Measurements from ENCODE around the gene GALNT10. TPM values are rescaled to one million over a fixed set of nuclear protein-coding genes. Genes with fewer than 3 reads are reported as not detected.
A peak's percentile ranks its signal among the peaks of the same experiment; 100 is the strongest.

GALNT10 gene
- total and polyA plus RNA-seq, 10 of the 15 experiments (the other 5 are each of a cell fraction or from before 2014, with no cell fraction given) = 3.9 to 35.4 (median 15.5) TPM

DNA sequence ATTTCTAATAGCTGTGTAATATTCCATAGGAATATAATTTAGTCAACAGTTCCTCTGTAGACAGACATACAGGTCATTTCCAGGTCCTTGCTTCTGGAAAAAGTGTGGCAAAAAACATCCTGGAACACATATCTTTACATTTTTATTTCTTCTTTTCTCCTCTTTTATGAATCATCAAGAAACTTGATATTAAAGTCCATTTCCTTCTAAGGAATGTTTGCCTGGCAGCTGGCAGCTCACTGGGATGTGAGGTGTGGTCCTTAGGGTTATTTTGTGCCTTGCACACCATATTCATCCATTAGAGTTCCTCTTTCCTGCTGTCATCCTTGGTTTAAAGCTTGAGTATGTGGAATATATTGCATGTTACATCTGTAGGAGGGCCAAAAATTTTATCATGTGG is 122.0 kb downstream of the GALNT10 start (continued):
- TF ChIP-seq, protein P1, sequence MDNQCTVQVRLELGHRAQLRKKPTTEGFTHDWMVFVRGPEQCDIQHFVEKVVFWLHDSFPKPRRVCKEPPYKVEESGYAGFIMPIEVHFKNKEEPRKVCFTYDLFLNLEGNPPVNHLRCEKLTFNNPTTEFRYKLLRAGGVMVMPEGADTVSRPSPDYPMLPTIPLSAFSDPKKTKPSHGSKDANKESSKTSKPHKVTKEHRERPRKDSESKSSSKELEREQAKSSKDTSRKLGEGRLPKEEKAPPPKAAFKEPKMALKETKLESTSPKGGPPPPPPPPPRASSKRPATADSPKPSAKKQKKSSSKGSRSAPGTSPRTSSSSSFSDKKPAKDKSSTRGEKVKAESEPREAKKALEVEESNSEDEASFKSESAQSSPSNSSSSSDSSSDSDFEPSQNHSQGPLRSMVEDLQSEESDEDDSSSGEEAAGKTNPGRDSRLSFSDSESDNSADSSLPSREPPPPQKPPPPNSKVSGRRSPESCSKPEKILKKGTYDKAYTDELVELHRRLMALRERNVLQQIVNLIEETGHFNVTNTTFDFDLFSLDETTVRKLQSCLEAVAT (IDR thresholded peaks at IDR 0.05) = no peak
- TF ChIP-seq HDAC2 (IDR thresholded peaks at IDR 0.05) (no peak), EZH2 (IDR thresholded peaks at IDR 0.05; ENCODE audit: borderline replicate concordance, control insufficient read depth, low read depth, low read length) (no peak), PAX5 (IDR thresholded peaks at IDR 0.05; ENCODE audit: borderline replicate concordance, low read depth, low read length) (no peak), BACH1 (IDR thresholded peaks at IDR 0.05; ENCODE audit: borderline replicate concordance) (no peak), RAD51 (IDR thresholded peaks at IDR 0.05) (no peak), TAF1 (IDR thresholded peaks at IDR 0.05; ENCODE audit: borderline replicate concordance, low read depth, low read length) (no peak), ZBED1 (IDR thresholded peaks at IDR 0.05; ENCODE audit: borderline replicate concordance) (no peak)
- TF ChIP-seq, protein P2, sequence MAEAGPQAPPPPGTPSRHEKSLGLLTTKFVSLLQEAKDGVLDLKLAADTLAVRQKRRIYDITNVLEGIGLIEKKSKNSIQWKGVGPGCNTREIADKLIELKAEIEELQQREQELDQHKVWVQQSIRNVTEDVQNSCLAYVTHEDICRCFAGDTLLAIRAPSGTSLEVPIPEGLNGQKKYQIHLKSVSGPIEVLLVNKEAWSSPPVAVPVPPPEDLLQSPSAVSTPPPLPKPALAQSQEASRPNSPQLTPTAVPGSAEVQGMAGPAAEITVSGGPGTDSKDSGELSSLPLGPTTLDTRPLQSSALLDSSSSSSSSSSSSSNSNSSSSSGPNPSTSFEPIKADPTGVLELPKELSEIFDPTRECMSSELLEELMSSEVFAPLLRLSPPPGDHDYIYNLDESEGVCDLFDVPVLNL (IDR thresholded peaks at IDR 0.05; ENCODE audit: low read depth, low read length) = no peak

DNA sequence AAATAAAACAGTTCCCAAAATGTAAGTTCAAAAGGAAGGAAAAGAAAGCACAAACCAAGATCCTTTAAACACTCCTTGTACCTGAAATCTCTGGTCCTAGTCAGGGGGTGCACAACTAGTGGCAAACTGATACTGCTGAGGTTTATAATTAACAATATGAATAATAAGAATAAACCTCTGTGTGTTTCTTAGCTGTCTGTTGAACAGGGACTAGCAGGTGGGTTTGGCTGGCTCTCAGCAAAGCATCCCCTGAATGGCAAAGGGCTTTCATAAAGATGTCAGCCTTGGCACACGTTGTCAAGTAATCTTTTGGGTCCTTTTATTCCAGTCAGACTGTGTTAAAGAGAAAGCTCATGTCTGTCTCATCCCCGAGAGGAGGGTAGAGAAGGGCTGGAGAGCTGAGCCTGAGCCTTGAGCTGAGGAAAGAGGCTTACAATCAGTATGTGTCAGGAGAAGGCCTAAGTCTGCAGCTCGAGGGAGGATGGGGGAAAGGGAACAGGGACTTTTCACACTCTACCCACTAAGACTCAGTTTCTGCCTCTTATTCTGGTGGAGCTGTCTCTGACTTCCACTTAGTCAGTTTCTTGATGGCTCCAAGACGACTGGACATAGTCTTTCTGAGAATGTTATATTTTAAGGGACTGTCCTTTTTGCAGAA is 123.0 kb downstream of the GALNT10 start:
- POLR2A ChIA-PET = interaction anchor here (0.9 kb wide), 1 partner anchor 29 kb away, joined by 3 read pairs; no protein-coding TSS in a partner anchor
- TF ChIP-seq HDAC6 (IDR thresholded peaks at IDR 0.05; ENCODE audit: unreplicated experiment) (no peak), TCF12 (IDR thresholded peaks at IDR 0.05; ENCODE audit: low read depth, low read length) (no peak), POLR2A (IDR thresholded peaks at IDR 0.05; ENCODE audit: low read depth, low read length) (no peak), MXI1 (IDR thresholded peaks at IDR 0.05; ENCODE audit: low read depth, low read length) (no peak), CBFB (IDR thresholded peaks at IDR 0.05; ENCODE audit: low read depth) (no peak), ZNF24 (IDR thresholded peaks at IDR 0.05) (no peak), ZNF384 (IDR thresholded peaks at IDR 0.05; ENCODE audit: borderline replicate concordance, low read depth, low read length) (no peak), SMC3 (IDR thresholded peaks at IDR 0.05; ENCODE audit: borderline replicate concordance, low read length) (no peak)
- TF ChIP-seq, protein P3, sequence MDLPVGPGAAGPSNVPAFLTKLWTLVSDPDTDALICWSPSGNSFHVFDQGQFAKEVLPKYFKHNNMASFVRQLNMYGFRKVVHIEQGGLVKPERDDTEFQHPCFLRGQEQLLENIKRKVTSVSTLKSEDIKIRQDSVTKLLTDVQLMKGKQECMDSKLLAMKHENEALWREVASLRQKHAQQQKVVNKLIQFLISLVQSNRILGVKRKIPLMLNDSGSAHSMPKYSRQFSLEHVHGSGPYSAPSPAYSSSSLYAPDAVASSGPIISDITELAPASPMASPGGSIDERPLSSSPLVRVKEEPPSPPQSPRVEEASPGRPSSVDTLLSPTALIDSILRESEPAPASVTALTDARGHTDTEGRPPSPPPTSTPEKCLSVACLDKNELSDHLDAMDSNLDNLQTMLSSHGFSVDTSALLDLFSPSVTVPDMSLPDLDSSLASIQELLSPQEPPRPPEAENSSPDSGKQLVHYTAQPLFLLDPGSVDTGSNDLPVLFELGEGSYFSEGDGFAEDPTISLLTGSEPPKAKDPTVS (IDR thresholded peaks at IDR 0.05; ENCODE audit: low read depth, low read length) = no peak
- TF ChIP-seq, protein P4, sequence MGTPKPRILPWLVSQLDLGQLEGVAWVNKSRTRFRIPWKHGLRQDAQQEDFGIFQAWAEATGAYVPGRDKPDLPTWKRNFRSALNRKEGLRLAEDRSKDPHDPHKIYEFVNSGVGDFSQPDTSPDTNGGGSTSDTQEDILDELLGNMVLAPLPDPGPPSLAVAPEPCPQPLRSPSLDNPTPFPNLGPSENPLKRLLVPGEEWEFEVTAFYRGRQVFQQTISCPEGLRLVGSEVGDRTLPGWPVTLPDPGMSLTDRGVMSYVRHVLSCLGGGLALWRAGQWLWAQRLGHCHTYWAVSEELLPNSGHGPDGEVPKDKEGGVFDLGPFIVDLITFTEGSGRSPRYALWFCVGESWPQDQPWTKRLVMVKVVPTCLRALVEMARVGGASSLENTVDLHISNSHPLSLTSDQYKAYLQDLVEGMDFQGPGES (IDR thresholded peaks at IDR 0.05) = no peak

More for the DNA sequence above, 123.0 kb downstream of the GALNT10 start:
- Histone ChIP-seq H4K20me1 (ENCODE audit: control insufficient read depth, insufficient read depth) (no peaks in the 10 kb centered on the region), H3K9ac (ENCODE audit: control insufficient read depth, insufficient read depth, low read length) (no peak overlapping the region), H3K79me2 (ENCODE audit: control insufficient read depth, insufficient read depth, low read length) (no peaks in the 10 kb centered on the region; the same call in 1 of the 2 replicates), H3K4me3 (no peak overlapping the region), H3K36me3 (ENCODE audit: control insufficient read depth in 2 of 2, insufficient read depth in 2 of 2, low read length in 1 of 2) (peaks cover 0 to 8% of the 10 kb centered on the region in 2 experiments; a peak in 3 of 4 replicates), H3K9me3 (replicated peaks; ENCODE audit: control insufficient read depth, insufficient read depth, low read length) (no peaks in the 10 kb centered on the region; the same call in 1 of the 3 replicates), H3K27ac (ENCODE audit: control insufficient read depth, insufficient read depth) (peak overlapping the region; percentile 35; the same call in 1 of the 2 replicates), H3K4me1 (ENCODE audit: control insufficient read depth, insufficient read depth, low read length) (peaks cover 8% of the 10 kb centered on the region; the same call in 1 of the 2 replicates), H2AFZ (ENCODE audit: control insufficient read depth, low read depth, low read length) (no peak overlapping the region), H3K27me3 (replicated peaks in 1 of 2; ENCODE audit: control insufficient read depth in 2 of 2, insufficient read depth in 2 of 2, low read length in 1 of 2) (no peaks in the 10 kb centered on the region), H3K4me2 (ENCODE audit: control insufficient read depth, insufficient read depth) (peak overlapping the region; percentile 22; the same call in 1 of the 2 replicates)
- in situ Hi-C loops (cut with MboI) = no loop called here
- ChIA-PET CTCF (interaction anchor here (1.2 to 1.4 kb wide), 2 partner anchors 11 to 241 kb away, joined by 3 to 4 read pairs; no protein-coding TSS in a partner anchor), SMC1A (ENCODE audit: uncharacterized antibody, unreplicated experiment) (interaction anchor here (0.9 to 1.5 kb wide), 6 partner anchors 8 to 94 kb away, joined by 3 to 4 read pairs (median 4); no protein-coding TSS in a partner anchor), RAD21 (ENCODE audit: unreplicated experiment) (interaction anchor here (0.6 to 1.4 kb wide), 3 partner anchors 29 to 675 kb away, joined by 3 to 4 read pairs (median 3); no protein-coding TSS in a partner anchor)
- WGBS (ENCODE audit: insufficient coverage, insufficient replicate concordance, low lambda C conversion rate, missing lambda C conversion rate) = 49% methylated on average over 4 of the region's 4 CpGs
- intact Hi-C loops (cut with micrococcal nuclease; ENCODE audit: unreplicated experiment) = no loop called here
- FAIRE-seq (no peak), DNase-seq (ENCODE audit: low read depth, low spot score) (no peak), ATAC-seq (peak; percentile 35)
- no TSS peak for BruUV-seq (replicated peaks)
